DMS153 (cell line): ENCODE results near the gene SNX25.
"Not testable (repeated sequence)": the region's sequence is repeated elsewhere in the genome, so short reads cannot be mapped to it uniquely, and the experiment has no call there.

Source experiments
- DNase-seq: peaks from one replicate; lab custom pipeline; 2025; lab: John Stamatoyannopoulos, UW

SNX25 gene

DNA sequence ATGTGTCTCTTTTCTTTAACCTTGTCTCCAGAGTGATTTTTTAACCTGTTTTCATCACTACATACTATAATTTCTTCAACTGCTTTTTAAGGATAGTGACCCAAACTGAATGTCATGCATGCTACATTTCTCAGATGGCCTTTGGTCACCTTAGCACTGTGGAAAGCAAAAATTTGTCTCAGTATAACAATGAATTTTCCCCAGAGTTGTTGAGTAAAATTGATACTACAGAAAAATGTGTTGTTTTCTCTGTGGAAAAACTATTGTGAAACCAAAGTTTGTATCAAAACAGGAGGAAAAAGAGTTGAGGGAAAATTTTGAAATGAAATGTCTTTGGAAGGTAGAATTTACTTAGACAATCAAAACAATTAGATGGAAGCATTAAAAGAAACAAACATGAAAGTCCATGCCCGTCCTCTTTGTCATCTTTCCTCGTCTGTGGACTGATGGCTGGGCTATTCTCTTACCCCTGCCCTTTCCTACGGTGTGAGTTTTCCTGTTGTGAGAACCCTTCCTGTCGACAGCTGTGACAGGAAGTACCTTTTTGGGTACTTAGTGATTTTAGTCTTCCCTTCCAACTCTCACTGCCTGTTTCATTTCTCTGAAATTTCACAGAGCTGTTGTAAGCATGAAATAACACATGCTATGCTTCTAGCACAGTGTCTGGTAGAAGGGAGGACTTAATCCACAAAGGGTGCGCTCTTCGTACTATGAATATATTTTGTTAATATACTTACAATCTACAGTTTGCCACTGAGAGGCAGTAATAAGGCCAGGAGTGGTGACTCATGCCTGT lies 135.5 kb downstream of the SNX25 start:
- DNase-seq = no peak

DNA sequence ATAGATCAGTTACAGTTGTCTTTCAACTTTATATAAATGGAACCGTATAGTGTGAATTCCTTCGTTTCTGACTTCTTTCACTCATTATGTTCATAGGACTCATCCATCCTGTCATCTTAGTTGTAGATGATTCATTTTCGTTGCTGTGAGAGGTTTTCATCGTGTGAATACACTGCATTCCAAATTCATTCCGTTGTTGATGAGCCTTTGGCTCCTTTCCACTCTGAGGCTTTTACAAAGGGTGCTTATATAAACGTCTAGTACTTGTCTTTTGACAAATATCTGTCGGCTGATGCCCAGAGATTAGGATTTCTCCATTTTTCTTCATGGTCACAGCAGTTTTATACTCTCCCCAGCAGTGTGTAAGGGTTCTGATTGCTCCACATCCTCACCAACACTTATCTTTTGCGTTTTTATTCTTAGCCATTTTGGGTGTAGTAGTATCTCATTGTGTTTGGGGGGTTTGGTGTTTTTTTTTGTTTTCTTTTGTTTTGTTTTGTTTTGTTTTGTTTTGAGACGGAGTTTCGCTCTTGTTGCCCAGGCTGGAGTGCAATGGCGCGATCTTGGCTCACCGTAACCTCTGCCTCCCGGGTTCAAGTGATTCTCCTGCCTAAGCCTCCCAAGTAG lies 137.7 kb downstream of the SNX25 start:
- no peak for DNase-seq

DNA sequence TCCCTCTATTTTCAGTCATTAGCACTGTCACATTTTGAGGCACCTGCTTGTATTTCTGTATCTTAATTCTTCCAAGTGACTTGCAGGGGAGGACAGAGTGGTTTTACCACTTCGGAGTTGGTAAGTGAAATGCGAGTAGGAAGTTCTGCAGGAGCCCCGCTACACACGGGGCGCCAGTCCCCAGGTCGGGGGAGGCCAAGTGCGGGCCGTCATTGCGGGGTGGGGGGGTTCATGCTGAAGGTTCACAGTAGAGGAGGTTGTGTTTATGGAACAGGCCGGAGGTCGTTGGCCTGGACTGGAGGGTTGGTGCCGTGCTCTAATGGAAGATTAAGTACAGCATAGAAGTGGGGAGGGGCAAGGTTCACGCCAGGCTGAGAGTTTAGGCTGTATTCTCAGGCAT lies 142.3 kb downstream of the SNX25 start:
- DNase-seq = no peak

DNA sequence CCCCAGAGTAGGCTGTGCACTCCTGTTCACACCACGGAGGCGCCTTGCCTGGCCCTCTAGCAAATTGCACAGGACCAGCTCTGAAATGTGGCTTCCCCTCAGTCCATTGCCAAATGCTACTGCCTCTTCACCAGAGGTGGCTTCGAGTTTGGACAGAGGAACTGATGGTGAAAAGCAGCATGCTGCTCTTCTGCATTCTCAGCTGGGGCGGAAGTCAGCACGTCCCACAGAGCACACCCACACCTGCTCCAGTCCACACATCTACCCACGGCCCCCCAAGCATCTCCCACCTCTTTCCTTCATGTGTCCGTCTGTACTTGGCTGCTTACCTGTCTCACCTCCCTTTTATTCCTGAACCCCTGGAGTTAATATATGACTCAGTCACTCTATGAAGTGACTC lies 142.8 kb downstream of the SNX25 start:
- no peak for DNase-seq

DNA sequence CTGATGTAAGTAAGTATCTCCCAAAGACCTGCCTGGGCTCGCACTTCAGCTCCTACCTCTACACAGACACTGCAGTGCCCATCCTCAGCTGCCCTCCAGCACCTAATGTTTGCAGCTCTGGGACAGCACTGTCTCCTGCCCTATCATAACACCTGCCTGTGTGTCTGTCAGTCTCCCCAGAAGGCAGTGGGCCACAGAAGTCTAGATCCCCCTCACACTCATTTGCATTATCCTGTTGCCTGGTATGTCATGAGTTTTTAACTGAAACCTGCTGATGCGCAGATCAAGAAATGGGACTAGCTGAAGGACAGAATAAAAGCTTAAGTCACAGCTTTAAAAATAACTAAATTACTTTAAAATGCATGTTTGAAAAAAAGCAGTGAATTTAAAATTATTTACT lies 143.3 kb downstream of the SNX25 start:
- no peak for DNase-seq

DNA sequence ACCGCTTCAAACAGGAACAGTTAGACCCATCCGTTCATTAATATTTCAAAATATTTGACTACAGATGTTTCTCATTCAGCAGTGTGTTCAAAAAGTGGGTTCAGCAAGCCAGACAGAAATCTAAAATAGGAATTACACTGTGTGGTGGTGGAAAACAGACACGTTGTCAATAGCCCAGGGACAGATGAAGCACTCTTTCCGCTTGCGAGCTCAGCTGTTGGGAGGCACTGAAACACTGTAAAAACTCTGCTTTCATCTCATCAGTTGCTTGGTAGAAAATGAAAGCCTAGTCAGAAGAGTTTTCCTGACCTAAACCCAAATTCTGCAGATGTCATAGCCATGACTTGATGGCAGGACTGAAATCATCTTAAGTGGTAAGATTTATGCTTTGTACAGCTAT lies 147.8 kb downstream of the SNX25 start:
- no peak for DNase-seq

DNA sequence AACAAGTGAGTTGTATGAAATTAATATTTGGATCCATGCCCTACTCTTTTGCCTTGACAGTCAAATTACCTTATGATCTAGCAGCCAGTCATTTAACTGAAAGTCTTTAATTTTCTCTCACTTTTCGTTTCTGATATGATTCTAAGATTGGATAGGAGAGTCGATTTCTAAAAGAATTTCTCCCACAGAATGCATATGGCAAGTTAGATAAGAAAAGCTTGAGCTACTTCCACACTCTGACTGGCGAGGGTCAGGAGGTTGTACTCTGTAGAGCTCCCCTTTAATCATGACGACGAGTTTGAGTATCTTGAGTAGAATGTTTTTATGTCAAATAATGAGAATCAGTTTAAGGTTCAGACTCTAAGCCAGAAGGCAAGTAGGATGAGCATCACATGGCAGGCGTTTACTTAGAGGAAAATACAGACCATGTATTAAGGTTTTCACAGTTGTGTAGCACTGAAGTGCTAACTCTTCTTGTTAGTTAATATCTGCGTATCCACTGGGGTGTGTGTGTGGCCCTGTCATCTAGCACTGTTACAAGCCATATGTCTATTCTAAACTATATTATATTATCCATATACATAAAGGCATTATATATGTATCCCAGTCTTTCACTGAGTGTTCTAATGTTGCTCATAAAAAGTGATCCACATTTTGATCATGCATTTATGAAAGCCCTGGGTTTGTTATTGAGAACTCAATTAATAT lies 148.5 kb downstream of the SNX25 start:
- DNase-seq = no peak

DNA sequence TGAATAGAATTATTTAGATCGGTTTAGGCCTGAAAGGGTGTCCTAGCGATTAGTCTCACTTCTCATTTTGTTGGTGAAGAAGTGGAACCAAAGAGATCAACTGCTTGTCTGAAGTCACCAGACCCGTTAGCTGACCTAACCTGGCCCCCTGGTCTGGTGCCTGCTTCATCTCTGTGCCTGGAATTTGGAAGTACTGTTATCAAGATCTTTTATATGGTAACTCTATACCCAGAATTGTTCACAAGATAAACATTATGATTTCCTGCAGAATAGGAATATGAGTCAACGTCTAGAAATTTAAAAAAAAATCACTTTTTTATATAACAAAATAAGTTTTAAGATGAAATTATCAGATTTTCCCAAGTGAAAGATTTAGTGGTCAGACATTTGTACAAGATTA lies 149.1 kb downstream of the SNX25 start:
- no peak for DNase-seq

DNA sequence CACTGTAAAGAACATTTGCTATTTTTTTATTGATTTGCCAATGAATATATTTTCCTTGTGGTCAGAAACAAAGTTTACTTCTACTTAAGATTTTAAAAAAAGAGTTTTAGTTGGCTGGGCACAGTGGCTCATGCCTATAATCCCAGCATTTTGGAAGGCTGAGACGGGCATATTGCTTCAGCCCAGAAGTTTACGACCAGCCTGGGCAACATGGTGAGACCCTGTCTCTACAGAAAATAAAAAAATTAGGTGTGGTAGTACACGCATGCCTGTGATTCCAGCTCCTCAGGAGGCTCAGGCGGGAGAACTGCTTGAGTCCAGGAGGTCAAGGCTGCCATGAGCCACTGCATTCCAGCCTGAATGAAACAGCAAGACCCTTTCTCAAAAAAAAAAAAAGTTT lies 149.6 kb downstream of the SNX25 start:
- no peak for DNase-seq

DNA sequence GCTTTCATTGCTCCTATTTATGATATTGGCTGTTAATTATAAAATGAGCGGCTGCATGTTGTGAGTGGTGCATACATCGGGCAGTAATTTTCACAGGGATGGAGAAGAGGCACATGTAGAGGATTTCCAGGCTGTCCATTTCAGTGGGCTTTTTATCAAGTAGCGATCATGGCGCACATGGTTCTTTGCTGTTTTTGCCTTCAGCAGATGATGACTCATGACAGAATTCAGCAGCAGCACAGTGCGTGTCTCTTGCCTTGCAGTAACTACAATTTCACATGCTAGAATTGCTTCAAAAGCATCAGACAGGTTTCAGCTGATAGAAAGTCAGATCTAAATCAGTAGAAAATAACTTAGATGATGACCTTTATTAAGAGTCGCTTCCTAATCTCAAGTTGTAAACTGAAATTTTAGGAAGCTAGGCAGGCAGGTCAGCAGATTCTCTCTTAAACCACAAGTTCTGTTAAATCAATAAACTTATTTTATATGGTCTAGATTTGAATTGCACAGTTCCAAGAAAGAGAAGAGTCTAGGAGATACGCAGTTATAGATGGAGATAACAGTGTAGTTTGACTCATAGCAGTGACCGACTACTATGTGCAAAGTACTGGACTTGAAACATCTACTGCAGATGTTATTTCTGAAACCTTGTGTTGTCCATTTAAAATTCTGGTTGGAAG lies 150.5 kb downstream of the SNX25 start:
- no peak for DNase-seq

DNA sequence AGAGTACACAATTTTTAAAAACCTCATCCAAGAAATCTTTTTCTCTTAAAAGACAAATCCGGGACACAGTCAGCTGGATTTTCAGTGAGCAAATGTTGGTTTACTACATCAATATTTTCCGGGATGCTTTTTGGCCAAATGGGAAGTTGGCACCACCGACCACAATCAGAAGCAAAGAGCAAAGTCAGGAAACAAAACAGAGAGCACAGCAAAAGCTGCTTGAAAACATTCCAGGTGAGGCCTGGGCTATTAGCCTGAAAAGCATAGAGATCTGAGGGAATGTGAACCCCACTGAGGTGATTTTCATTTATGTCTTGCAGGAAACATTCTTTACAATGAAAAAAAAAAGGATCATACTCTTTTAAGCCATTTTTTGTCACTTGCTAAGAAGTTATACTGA lies 152.5 kb downstream of the SNX25 start:
- DNase-seq = no peak

DNA sequence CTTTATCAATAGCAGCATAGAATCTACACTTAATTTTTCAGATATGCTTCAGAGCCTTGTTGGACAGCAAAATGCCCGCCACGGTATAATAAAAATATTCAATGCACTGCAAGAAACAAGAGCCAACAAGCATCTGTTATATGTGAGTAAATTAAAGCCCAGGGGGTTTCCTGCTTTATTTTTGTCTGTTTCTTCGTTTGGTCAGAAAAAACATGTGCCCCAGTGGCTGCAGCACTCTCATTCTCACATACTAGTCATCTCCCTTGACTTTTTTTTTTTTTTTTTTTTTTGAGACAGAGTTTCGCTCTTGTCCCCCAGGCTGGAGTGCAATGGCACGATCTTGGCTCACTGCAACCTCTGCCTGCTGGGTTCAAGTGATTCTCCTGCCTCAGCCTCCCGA lies 153.2 kb downstream of the SNX25 start:
- DNase-seq = not testable (repeated sequence)

DNA sequence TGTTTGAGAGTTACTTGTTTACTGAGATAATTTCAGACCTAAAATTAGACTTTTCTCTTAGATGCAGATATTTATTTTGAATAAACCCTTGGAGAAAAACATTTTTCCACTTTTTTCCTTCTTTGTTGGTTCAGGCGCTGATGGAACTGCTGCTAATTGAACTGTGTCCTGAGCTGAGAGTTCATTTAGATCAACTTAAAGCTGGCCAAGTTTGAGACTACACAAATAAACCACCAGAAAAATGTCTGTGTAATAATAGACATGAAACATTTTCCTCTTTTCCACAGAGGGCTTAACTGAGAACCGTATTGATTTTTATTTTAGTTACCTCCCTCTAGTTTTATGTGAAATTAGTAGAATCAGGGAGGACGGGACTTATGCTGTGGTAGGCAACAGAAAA lies 153.9 kb downstream of the SNX25 start:
- DNase-seq = no peak

DNA sequence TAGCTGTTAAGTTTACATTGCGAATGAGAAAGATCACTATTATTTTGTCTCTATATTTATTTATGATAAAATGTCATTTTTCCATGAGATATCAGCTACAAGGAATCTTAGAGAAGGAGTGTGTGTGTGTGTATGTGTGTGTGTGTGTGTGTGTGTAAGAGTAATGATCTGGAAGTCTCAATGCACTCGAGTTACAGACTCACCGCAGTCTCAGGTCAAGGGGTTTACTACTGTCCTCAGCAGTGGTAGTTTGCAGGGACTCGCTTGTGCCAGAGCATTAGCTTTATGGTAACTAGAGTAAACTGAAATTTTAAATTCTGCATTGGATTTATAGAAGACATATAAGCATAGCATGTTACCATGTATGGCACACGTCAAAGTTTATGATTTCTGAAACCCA lies 155.5 kb downstream of the SNX25 start:
- DNase-seq = no peak

DNA sequence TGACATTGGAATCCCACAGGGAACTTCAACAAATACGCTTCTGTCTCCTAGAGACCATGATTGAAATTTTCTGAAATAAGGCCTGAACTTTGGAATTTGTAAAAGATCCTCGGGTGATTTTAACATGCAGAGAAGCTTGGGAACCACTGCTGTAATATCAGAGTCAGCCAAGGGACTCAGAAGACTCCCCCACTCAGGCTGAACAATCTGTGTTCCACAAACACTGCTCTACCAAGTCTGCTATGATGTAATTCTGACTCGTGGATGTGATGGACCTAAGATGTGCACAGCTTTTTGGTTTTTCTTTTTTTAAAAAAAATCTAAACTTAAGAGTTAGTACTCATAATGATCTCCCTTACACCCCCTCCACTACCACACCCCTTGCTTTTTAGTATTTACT lies 160.3 kb downstream of the SNX25 start:
- DNase-seq = no peak

DNA sequence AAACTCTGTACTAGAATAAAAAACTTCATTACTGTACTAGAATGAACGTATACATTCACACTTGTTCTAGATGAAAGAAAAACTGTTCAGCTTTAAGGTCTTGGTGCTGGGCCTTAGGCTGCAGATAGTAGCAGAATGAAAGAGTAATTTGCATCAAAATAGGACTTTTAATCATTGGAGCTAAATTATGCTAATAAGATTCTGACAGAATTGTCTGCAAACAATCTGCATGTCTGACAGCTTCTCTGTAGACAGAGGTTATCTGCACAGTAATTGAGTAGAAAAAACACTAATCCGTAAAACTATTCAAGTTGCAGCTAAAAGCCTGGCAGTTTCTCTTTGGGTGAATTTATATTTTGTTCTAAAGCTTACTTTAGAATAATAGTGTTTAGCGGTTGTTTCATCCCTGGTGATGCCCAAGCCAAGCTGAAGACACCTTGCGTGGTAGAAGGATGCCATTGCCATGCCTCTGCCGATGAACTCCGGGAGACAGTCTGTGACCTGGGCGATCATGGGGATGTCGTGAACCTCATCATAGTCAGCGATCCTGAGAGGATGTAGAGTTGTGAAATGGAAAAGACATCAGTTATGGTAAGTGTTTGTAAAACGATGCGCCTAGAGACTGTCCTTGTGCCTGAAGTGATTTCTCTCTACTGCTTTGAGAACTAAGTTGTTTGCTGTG lies 161.0 kb downstream of the SNX25 start:
- DNase-seq = no peak

DNA sequence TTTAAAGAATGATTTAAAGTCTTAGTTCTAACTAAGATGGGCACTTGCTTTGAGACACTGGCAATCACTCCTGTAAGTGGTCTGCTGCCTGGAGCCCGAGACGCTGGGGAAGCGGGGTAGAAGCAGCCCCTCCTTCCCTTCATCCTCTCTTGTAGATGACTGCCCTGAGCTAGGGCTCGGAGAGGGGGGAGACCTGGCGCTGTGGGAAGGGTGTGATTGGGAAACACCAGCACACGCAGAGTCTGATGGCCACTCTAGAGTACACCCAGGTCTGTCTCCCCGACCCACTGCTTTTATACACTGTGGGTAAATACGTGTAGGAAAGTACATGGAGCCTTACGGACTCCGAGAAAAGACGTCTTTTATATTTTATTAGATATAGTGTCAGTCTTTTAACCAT lies 162.3 kb downstream of the SNX25 start:
- no peak for DNase-seq

DNA sequence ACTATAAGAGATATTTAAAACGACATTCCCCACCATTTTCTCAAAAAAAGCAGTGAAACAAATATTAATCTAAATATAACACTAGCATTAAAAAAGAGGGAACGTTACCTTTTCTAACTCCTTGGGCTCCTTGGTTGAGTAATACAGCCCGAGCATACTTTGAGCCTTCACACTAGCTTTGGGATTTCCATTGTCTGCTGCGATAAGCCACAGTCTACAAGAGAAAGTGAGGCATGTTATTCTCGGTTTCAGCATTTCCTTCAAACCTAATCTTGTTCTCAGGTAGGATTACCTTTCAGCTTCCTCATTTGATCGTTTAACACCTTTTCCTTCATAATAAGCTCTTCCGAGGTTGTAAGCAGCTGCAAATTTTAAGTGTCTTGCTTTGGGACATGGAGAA lies 164.6 kb downstream of the SNX25 start:
- no peak for DNase-seq

DNA sequence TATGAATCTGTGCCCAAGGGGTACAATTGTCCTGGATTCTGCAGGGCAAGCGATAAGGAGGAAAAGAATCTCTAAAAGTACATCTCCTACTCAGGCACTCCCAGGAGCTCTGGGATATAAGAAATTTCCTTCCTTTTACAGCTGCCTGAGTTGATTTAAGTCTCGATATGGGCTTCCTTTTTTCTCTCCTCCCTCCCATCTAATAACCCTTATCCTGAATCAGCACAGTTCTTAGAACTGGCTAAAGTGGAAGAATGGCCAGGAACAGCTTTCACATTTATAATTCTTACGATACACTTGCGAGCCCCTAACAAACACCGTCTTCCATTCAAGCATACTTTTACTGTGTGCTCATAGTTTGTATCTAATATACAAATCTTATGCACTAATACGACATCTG lies 165.2 kb downstream of the SNX25 start:
- DNase-seq = no peak

DNA sequence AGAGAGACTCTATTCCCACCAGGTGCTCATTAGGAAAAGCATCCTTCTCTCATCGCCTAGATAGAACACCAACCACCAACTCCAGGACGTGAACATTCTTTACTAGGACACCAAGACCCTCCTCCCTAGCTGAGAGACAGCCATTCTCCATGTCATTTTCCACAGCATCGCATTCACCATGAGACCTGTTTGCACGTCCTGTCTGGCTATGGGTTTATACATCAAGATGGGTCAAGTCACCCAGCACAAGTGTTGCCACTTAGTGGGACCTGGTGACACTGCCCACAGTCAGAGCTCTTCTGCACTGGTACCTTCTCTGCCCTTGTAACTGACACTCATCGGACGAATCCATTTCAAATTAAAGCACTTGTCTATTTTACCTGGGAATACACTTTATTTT lies 168.9 kb downstream of the SNX25 start:
- no peak for DNase-seq

DNA sequence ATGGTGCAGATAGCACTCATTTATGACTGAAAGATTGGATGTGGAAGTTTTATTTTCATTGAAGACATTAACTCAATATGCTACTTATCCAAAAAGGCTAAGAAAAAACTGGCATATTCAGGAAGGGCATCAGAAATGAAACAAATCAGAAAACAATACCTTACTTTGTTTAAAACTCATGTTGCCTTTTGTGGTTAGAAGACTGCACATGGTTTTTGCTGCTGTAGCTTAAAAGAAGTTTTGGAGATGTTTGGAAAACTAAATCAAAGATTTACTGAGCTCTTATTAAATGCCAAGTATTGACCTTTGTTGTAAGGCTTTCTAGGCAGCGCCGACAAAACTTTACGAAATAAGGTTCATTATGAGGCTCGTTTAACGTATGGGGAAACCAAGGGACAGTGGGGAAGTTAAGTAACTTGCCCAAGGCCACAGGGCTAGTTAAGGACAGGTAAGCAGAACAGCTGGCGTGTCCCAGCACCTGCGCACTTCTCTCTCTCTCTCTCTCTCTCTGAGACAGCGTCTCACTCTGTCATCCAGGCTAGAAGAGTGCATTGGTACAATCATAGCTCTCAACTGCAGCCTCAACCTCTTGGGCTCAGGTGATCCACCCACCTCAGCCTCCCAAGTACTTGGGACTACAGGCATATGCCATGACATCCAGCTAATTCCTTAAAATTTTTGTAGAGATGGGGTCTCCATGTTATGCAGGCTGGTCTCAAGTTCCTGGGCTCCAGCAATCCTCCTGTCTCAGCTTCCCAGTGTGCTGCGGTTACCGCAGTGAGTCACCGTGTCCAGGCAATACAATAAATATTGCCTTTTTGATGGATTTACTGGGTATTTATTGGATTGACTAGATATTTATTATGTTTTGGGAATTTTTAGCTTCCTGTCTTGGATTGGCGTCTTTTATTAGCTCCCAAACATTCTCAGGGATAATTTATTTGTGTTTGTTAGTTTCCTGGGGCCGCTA lies 170.2 kb downstream of the SNX25 start:
- DNase-seq = no peak
